GM12864 (cell line): ENCODE data around the gene XIRP1.
"Not testable (repeated sequence)": the region's sequence is repeated elsewhere in the genome, so short reads cannot be mapped to it uniquely, and the experiment has no call there.

Source experiments
- DNase-seq: peaks from one replicate; pipeline ENCODE4 v3.0.0-alpha.2; 2011; ENCODE audit warnings: low read depth
- H3K4me3 ChIP-seq: 2 replicates; pipeline ENCODE4 v1.5.1; 2011; ENCODE audit warnings: mild to moderate bottlenecking, low read depth, low read length, control low read depth
- TF ChIP-seq, protein P1 (sequence below): IDR thresholded peaks from 2 replicates; pipeline ENCODE4 v1.5.1; 2011; ENCODE audit warnings: low read depth, mild to moderate bottlenecking, moderate library complexity, low read length, control low read depth, inconsistent platforms; ENCODE audit errors: missing control alignments

XIRP1 gene

DNA sequence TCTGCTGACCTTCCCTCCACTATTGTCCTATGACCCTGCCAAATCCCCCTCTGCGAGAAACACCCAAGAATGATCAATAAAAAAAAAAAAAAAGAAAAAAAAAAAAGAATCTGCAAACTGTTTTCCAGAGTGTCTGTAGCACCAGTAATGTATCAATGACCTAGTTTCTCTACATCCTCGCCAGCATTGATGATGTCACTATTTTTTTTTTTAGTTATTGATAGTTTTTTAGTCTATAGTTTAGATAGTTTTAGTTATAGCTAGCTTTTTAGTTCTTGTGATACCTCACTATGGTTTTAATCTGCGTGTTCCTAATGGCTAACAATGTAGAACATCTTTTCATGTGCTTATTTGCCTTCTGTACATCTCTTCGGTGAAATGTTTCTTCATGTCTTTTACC lies 36.1 kb upstream of the XIRP1 start:
- DNase-seq = no peak
- TF ChIP-seq, protein P1, sequence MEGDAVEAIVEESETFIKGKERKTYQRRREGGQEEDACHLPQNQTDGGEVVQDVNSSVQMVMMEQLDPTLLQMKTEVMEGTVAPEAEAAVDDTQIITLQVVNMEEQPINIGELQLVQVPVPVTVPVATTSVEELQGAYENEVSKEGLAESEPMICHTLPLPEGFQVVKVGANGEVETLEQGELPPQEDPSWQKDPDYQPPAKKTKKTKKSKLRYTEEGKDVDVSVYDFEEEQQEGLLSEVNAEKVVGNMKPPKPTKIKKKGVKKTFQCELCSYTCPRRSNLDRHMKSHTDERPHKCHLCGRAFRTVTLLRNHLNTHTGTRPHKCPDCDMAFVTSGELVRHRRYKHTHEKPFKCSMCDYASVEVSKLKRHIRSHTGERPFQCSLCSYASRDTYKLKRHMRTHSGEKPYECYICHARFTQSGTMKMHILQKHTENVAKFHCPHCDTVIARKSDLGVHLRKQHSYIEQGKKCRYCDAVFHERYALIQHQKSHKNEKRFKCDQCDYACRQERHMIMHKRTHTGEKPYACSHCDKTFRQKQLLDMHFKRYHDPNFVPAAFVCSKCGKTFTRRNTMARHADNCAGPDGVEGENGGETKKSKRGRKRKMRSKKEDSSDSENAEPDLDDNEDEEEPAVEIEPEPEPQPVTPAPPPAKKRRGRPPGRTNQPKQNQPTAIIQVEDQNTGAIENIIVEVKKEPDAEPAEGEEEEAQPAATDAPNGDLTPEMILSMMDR = no peak
- H3K4me3 ChIP-seq = no peak overlapping the region

DNA sequence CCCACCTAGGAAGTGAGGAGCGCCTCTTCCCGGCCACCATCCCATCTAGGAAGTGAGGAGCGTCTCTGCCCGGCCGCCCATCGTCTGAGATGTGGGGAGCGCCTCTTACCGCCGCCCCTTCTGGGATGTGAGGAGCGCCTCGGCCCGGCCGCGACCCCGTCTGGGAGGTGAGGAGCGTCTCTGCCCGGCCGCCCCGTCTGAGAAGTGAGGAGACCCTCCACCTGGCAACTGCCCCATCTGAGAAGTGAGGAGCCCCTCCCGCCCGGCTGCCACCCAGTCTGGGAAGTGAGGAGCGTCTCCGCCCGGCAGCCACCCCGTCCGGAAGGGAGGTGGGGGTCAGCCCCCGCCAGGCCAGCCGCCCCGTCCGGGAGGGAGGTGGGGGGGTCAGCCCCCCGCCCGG lies 35.2 kb upstream of the XIRP1 start:
- not testable (repeated sequence) for DNase-seq

DNA sequence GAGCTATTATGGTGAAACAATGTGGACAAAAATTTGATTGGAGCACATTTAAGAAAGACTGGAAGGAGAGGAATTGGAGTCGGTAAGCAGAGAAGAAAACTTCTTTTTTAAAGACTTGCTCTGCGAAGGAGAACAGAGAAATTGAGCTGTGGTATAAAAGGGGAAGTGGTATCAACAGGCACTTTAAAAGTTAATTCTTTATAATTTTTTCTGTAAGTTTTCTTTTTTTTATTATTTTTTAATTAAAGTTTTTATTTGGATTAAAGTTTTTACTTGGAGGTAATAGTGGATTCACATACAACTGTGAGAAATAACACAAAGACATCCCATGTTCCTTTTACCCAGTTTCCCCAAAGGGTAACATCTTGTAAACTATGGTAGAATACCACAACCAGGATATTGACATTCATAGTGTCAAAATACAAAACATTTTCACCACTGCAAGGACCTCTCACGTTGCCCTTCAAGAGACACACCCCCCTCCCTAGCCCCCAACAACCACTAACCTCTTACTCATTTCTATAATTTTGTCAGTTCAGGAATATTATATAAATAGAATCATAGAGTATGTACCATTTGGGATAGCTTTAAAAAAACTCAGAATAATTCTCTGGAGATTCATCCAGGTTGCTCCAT lies 33.8 kb upstream of the XIRP1 start:
- no peak for DNase-seq
- H3K4me3 ChIP-seq = no peak overlapping the region
- TF ChIP-seq, protein P1 = no peak

More for the DNA sequence above, 35.2 kb upstream of the XIRP1 start:
- not testable (repeated sequence) for H3K4me3 ChIP-seq

DNA sequence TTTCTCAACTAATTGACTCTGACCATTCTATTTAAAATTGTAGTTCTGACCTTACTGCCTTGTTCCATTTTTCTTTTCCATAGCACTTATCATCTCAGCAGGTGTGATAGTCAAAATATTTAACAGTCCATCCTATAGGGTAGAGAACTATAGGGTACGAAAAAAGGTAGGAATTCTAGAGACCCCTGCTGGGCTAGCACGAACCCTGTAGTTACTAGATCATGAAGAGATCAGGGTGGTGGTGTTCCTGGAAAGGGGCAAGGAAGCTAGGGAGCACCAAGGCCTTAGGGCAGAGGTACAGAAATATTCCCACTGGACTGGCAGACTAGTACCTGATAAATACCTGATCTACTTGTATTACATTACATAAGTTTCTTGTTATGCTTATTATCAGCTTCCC lies 31.9 kb upstream of the XIRP1 start:
- no peak for DNase-seq
- TF ChIP-seq, protein P1 = no peak
- no peak overlapping the region for H3K4me3 ChIP-seq

DNA sequence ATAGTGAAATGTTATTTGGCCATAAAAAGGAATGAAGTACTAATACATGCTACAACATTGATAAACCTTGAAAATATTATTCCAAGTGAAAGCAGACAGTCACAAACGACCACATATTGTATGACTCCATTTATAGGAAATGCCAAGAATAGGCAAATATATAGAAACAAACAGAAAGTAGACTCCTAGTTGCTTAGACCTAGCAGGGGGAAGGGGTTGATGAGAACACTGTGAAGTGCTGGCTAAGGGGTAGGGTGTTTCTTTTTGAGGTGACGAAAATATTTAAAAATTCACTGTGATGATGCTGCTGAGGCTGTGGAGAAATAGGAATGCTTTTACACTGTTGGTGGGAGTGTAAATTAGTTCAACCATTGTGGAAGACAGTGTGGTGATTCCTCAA lies 30.5 kb upstream of the XIRP1 start:
- DNase-seq = no peak

DNA sequence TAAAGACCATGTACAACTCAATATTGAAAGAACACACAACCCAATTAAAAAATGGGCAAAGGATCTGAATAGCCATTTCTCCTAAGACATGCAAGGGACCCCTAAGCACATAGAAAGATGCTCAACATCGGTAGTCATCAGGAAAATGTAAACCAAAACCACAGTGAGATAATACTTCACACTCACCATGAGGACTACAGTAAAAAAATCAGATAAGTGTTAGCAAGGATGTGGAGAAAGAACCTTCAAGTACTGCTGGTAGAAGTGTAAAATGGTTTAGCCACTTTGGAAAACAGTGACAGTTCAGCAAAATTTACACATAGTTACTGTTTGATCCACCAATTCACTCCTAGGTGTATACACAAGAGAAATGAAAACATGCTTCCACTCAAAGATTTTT lies 30.1 kb upstream of the XIRP1 start:
- DNase-seq = no peak
- TF ChIP-seq, protein P1 = no peak

More for the DNA sequence above, 30.5 kb upstream of the XIRP1 start:
- TF ChIP-seq, protein P1 = no peak
- no peak overlapping the region for H3K4me3 ChIP-seq

DNA sequence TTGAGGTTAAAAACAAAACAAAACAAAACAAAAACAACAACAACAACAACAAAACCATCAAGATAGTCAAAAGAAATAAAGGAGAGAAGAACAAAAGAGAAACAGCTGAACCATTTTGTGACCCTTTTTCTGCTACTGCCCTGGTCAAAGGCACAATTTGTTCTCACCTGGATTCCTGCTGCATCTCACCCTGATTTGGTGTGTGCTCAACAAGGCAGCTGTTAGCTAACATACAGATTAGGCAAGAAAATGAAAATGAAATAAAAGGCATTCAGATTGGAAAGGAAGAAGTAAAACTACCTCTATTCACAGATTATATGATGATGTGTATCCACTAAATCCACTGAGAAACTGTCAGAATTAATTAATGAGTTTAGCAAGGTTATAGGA lies 28.7 kb upstream of the XIRP1 start:
- DNase-seq = no peak
- TF ChIP-seq, protein P1 = no peak
- H3K4me3 ChIP-seq = no peak overlapping the region

More for the DNA sequence above, 30.1 kb upstream of the XIRP1 start:
- no peak overlapping the region for H3K4me3 ChIP-seq
